Coronary artery (tissue), 2 donors: Measurements from ENCODE around the gene OTOGL.

Source experiments
- DNase-seq: peaks from one replicate; pipeline ENCODE4 v3.0.0-alpha.2; 2017; ENCODE audit warnings: low spot score
- H3K27ac ChIP-seq, 2 donors: fragments of 200-600 bp; sonication (generic); one replicate each; pipeline ENCODE4 v1.5.1; 2016 to 2019
- H3K4me3 ChIP-seq: fragments of 200-600 bp; sonication (generic); 2 replicates; pipeline ENCODE4 v1.5.1; 2016; ENCODE audit warnings: mild to moderate bottlenecking, moderate library complexity
- CTCF ChIP-seq: fragments of 200-600 bp; sonication (generic); IDR thresholded peaks from one replicate; pipeline ENCODE4 v1.5.1; 2019; ENCODE audit warnings: antibody characterized with exemption

Gene OTOGL

GRCh38 chr12:80272387-80272915, 173.1 kb downstream of the OTOGL start:
- Histone ChIP-seq H3K27ac (no peak overlapping the region), H3K4me3 (no peak overlapping the region)
- TF ChIP-seq CTCF = no peak
- no peak for DNase-seq

- DNase-seq = no peak
- Histone ChIP-seq H3K27ac (no peak overlapping the region), H3K4me3 (no peak overlapping the region)
- TF ChIP-seq CTCF = no peak
Observed at GRCh38 chr12:80273144-80273543, 173.8 kb downstream of the OTOGL start.

- DNase-seq = no peak
- no peak for TF ChIP-seq CTCF
- Histone ChIP-seq H3K4me3 (no peak overlapping the region), H3K27ac (no peak overlapping the region)
Observed at GRCh38 chr12:80277732-80278131, 178.4 kb downstream of the OTOGL start.

GRCh38 chr12:80282226-80282625, 182.9 kb downstream of the OTOGL start:
- Histone ChIP-seq H3K4me3 (no peak overlapping the region), H3K27ac (no peak overlapping the region)
- no peak for DNase-seq
- no peak for TF ChIP-seq CTCF

- DNase-seq = no peak
- no peak overlapping the region for H3K27ac ChIP-seq
- H3K4me3 ChIP-seq = no peak overlapping the region
- TF ChIP-seq CTCF = no peak
Observed at GRCh38 chr12:80282761-80283160, 183.4 kb downstream of the OTOGL start.

- H3K4me3 ChIP-seq = no peak overlapping the region
- DNase-seq = no peak
- H3K27ac ChIP-seq = no peak overlapping the region
- no peak for TF ChIP-seq CTCF
Observed at GRCh38 chr12:80291108-80291754, 191.9 kb downstream of the OTOGL start.

GRCh38 chr12:80293347-80293746, 194.0 kb downstream of the OTOGL start:
- no peak for DNase-seq
- Histone ChIP-seq H3K27ac (no peak overlapping the region), H3K4me3 (no peak overlapping the region)
- no peak for TF ChIP-seq CTCF
